ENCODE measurements around the gene DPEP1. TPM values are rescaled to one million over a fixed set of nuclear protein-coding genes. Genes with fewer than 3 reads are reported as not detected.

DPEP1 gene
- total RNA-seq, 1 experiment from 2014 or later = 13.6 TPM

DNA sequence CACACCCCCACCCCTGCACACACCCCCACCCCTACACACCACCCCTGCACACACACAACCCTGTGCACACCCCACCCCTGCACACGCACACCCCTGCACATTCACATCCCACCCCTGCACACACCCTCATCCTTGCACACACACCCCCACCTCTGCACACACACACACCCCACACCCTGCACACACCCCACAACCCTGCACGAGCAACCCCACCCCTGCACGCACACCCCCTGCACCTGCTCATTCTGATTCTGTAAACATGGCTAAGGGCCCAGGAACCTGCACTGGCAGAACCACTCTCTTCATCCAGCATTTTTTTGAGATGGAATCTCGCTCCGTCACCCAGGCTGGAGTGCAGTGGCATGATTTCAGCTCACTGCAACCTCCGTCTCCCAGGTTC lies 25.9 kb downstream of the DPEP1 start:
- ATAC-seq = no peak
- H3K27me3 Mint-ChIP-seq (ENCODE audit: low read depth) = peaks cover 5% of the 10 kb centered on the region; the same call in 1 of the 2 replicates
- TF ChIP-seq OVOL2 (CRISPR knock-in tag; IDR thresholded peaks at IDR 0.05; ENCODE audit: borderline replicate concordance) (no peak), NFATC4 (CRISPR knock-in tag; IDR thresholded peaks at IDR 0.05) (no peak), ZBTB21 (CRISPR knock-in tag; IDR thresholded peaks at IDR 0.05; ENCODE audit: borderline replicate concordance) (no peak), GRHL2 (CRISPR knock-in tag; IDR thresholded peaks at IDR 0.05; ENCODE audit: insufficient replicate concordance, severe bottlenecking) (no peak), ELF4 (CRISPR knock-in tag; IDR thresholded peaks at IDR 0.05; ENCODE audit: low read depth) (no peak), FOXP1 (CRISPR knock-in tag; IDR thresholded peaks at IDR 0.05; ENCODE audit: borderline replicate concordance) (no peak)
- TF ChIP-seq, protein P1, sequence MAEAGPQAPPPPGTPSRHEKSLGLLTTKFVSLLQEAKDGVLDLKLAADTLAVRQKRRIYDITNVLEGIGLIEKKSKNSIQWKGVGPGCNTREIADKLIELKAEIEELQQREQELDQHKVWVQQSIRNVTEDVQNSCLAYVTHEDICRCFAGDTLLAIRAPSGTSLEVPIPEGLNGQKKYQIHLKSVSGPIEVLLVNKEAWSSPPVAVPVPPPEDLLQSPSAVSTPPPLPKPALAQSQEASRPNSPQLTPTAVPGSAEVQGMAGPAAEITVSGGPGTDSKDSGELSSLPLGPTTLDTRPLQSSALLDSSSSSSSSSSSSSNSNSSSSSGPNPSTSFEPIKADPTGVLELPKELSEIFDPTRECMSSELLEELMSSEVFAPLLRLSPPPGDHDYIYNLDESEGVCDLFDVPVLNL (CRISPR knock-in tag; IDR thresholded peaks at IDR 0.05; ENCODE audit: borderline replicate concordance, low read depth) = no peak
- TF ChIP-seq, protein P2, sequence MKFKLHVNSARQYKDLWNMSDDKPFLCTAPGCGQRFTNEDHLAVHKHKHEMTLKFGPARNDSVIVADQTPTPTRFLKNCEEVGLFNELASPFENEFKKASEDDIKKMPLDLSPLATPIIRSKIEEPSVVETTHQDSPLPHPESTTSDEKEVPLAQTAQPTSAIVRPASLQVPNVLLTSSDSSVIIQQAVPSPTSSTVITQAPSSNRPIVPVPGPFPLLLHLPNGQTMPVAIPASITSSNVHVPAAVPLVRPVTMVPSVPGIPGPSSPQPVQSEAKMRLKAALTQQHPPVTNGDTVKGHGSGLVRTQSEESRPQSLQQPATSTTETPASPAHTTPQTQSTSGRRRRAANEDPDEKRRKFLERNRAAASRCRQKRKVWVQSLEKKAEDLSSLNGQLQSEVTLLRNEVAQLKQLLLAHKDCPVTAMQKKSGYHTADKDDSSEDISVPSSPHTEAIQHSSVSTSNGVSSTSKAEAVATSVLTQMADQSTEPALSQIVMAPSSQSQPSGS (CRISPR knock-in tag; IDR thresholded peaks at IDR 0.05; ENCODE audit: borderline replicate concordance, low read depth) = no peak
- TF ChIP-seq, protein P3, sequence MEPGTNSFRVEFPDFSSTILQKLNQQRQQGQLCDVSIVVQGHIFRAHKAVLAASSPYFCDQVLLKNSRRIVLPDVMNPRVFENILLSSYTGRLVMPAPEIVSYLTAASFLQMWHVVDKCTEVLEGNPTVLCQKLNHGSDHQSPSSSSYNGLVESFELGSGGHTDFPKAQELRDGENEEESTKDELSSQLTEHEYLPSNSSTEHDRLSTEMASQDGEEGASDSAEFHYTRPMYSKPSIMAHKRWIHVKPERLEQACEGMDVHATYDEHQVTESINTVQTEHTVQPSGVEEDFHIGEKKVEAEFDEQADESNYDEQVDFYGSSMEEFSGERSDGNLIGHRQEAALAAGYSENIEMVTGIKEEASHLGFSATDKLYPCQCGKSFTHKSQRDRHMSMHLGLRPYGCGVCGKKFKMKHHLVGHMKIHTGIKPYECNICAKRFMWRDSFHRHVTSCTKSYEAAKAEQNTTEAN (CRISPR knock-in tag; IDR thresholded peaks at IDR 0.05) = no peak
- TF ChIP-seq, protein P4, sequence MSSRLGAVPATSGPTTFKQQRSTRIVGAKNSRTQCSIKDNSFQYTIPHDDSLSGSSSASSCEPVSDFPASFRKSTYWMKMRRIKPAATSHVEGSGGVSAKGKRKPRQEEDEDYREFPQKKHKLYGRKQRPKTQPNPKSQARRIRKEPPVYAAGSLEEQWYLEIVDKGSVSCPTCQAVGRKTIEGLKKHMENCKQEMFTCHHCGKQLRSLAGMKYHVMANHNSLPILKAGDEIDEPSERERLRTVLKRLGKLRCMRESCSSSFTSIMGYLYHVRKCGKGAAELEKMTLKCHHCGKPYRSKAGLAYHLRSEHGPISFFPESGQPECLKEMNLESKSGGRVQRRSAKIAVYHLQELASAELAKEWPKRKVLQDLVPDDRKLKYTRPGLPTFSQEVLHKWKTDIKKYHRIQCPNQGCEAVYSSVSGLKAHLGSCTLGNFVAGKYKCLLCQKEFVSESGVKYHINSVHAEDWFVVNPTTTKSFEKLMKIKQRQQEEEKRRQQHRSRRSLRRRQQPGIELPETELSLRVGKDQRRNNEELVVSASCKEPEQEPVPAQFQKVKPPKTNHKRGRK (CRISPR knock-in tag; IDR thresholded peaks at IDR 0.05; ENCODE audit: borderline replicate concordance) = no peak
- POLR2A ChIA-PET = no interaction called here
- no peak overlapping the region for H3K27ac Mint-ChIP-seq
- no peak overlapping the region for H3K4me3 Mint-ChIP-seq
- DNase-seq (ENCODE audit: low spot score) = no peak
- peaks cover 7% of the 10 kb centered on the region for H3K4me1 Mint-ChIP-seq
- H3K9me3 Mint-ChIP-seq = no peaks in the 10 kb centered on the region
- CTCF ChIA-PET = interaction anchor here (0.9 to 3.4 kb wide), 5 partner anchors 25 to 73 kb away, joined by 3 to 45 read pairs (median 4); partner anchors contain the start of genes CPNE7 and DPEP1
- no peaks in the 10 kb centered on the region for H3K36me3 Mint-ChIP-seq

DNA sequence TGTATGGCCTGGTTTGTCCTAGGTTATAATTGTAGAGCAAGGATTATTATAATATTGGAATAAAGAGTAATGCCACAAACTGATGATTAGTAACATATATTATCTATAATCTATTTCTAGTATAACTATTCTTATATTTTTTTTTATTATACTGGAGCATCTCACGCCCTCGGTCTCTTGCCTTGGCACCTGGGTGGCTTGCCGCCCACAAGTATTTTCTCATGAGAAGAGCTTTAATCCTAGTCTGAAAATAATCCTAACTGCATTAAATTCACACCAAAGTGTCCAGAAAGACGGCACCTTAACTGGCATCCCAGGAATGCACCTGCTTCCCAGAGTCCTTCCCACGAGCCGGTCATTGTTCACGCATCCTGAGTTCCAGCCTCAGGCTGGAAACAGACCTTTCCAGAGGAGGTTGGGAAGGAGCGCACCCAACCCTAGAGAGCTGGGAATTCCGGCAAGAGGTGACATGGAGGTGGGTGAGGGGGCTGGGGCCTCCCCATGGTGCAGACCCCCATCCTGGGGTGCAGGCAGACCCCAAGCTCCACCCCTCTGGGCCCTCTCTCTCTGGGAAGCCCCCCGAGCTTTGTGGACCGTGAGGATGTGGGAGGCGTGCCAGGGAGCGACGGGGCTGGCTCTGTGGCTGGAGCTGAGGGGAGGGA lies 28.1 kb downstream of the DPEP1 start:
- DNase-seq (ENCODE audit: low spot score) (no peak), ATAC-seq (no peak)
- Mint-ChIP-seq H3K36me3 (peaks cover 15% of the 10 kb centered on the region), H3K4me3 (no peak overlapping the region), H3K4me1 (peaks cover 7% of the 10 kb centered on the region), H3K27ac (no peak overlapping the region), H3K27me3 (ENCODE audit: low read depth) (no peaks in the 10 kb centered on the region), H3K9me3 (no peaks in the 10 kb centered on the region)
- POLR2A ChIA-PET = interaction anchor here (1.1 to 1.2 kb wide), 2 partner anchors 66 to 76 kb away, joined by 3 to 5 read pairs; partner anchors contain the start of gene CPNE7
- CTCF ChIA-PET = interaction anchor here (0.5 to 3.4 kb wide), 16 partner anchors 17 to 904 kb away, joined by 3 to 45 read pairs (median 6); partner anchors contain the start of genes CPNE7 and DPEP1
- TF ChIP-seq SMAD4 (CRISPR knock-in tag; IDR thresholded peaks at IDR 0.05) (no peak), NR1H2 (CRISPR knock-in tag; IDR thresholded peaks at IDR 0.05) (no peak), HMGXB4 (CRISPR knock-in tag; IDR thresholded peaks at IDR 0.05) (no peak), NFATC4 (CRISPR knock-in tag; IDR thresholded peaks at IDR 0.05) (no peak), GABPB1 (CRISPR knock-in tag; IDR thresholded peaks at IDR 0.05) (no peak), ETV6 (CRISPR knock-in tag; IDR thresholded peaks at IDR 0.05) (no peak), FOXK1 (CRISPR knock-in tag; IDR thresholded peaks at IDR 0.05) (no peak), TCF7 (CRISPR knock-in tag; IDR thresholded peaks at IDR 0.05; ENCODE audit: low read depth) (no peak), KAT7 (CRISPR knock-in tag; IDR thresholded peaks at IDR 0.05; ENCODE audit: borderline replicate concordance) (no peak), E2F1 (CRISPR knock-in tag; IDR thresholded peaks at IDR 0.05) (no peak), OVOL2 (CRISPR knock-in tag; IDR thresholded peaks at IDR 0.05; ENCODE audit: borderline replicate concordance) (no peak)
- TF ChIP-seq, protein P5, sequence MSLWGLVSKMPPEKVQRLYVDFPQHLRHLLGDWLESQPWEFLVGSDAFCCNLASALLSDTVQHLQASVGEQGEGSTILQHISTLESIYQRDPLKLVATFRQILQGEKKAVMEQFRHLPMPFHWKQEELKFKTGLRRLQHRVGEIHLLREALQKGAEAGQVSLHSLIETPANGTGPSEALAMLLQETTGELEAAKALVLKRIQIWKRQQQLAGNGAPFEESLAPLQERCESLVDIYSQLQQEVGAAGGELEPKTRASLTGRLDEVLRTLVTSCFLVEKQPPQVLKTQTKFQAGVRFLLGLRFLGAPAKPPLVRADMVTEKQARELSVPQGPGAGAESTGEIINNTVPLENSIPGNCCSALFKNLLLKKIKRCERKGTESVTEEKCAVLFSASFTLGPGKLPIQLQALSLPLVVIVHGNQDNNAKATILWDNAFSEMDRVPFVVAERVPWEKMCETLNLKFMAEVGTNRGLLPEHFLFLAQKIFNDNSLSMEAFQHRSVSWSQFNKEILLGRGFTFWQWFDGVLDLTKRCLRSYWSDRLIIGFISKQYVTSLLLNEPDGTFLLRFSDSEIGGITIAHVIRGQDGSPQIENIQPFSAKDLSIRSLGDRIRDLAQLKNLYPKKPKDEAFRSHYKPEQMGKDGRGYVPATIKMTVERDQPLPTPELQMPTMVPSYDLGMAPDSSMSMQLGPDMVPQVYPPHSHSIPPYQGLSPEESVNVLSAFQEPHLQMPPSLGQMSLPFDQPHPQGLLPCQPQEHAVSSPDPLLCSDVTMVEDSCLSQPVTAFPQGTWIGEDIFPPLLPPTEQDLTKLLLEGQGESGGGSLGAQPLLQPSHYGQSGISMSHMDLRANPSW (CRISPR knock-in tag; conservative IDR thresholded peaks at IDR 0.05; ENCODE audit: low read depth) = no peak

Data from WTC11 (cell line).